Mucosa of rectum (tissue), 2 donors: Measurements from ENCODE around the gene FBXO33.
A peak's percentile ranks its signal among the peaks of the same experiment; 100 is the strongest.

Experiments
- H3K27ac ChIP-seq, 2 donors: one replicate each; pipeline ENCODE4 v1.7.0; 2013; ENCODE audit warnings: inconsistent platforms in 2 of 2, low read depth in 2 of 2, low read length in 2 of 2
- H3K27me3 ChIP-seq, 2 donors: one replicate each; pipeline ENCODE4 v1.7.0; 2013; ENCODE audit warnings: low read length in 2 of 2; ENCODE audit not compliant: control insufficient read depth in 2 of 2, insufficient read depth in 2 of 2
- H3K36me3 ChIP-seq, 2 donors: one replicate each; pipeline ENCODE4 v1.7.0; 2013; ENCODE audit warnings: low read length in 2 of 2; ENCODE audit not compliant: control insufficient read depth in 2 of 2, insufficient read depth in 2 of 2
- H3K4me1 ChIP-seq, 2 donors: one replicate each; pipeline ENCODE4 v1.7.0; 2013; ENCODE audit warnings: low read length in 2 of 2, mild to moderate bottlenecking in 1 of 2; ENCODE audit not compliant: control insufficient read depth in 2 of 2, insufficient read depth in 2 of 2
- H3K4me3 ChIP-seq, 2 donors: one replicate each; pipeline ENCODE4 v1.7.0; 2013; ENCODE audit warnings: low read length in 2 of 2
- H3K9ac ChIP-seq, 2 donors: one replicate each; pipeline ENCODE4 v1.7.0; 2013; ENCODE audit warnings: low read length in 2 of 2, low read depth in 1 of 2, mild to moderate bottlenecking in 1 of 2
- H3K9me3 ChIP-seq, 2 donors: one replicate each; pipeline ENCODE4 v1.7.0; 2013; ENCODE audit warnings: low read length in 2 of 2; ENCODE audit not compliant: control insufficient read depth in 2 of 2
- donor health status: healthy.
- donor health status: Normal muscosa, but diverticular disease.

FBXO33 gene, protein sequence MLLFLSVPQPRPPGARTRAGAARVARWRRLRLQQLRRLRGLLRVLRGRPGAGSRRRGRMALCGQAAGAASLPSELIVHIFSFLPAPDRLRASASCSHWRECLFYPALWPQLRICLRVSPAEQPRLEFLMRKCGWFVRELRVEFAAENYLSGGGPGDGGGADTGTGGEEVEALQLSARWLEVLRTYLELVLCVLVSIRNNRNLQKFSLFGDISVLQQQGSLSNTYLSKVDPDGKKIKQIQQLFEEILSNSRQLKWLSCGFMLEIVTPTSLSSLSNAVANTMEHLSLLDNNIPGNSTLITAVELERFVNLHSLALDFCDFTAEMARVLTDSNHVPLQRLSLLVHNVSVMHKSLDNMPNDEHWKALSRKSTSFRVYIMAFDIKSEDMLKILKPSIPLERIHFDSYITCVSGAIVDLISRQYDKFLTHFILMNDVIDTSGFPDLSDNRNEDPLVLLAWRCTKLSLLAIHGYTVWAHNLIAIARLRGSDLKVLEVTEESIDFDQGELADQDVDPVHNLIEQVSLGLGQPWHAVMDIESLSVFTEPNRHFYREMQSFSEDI

DNA sequence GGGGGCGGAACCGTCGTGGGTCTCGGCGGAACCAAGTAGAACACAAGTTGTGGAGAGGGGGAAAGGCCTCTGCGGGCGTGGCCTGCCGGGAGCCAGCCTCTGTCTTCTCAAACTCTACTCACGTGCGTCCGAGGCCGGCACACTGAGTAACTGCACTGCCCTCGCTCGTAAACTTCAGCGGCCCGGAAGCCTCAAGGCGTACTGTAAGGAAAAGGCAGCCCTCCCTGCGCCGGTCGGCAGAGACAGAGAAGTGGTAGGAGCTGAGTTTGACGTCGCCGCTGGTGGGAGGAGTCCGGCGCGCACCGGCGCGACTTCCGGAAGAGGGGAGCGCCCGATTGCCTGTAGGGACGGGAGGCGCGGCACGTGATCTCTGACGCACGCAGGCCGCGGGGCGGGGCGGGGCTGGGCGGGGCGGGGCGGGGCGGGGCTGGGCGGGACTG is at the start of gene FBXO33:
Gene FBXO33, minus strand, starts transcription at position 255 of the 440 bp plus-strand sequence. CDS start 271 bp downstream, outside the sequence.
- Histone ChIP-seq H3K9ac (peak within 1 kb of the TSS; percentile 90 to 97), H3K36me3 (no peaks in the 10 kb centered on the region), H3K4me3 (peak within 1 kb of the TSS; percentile 84 to 92), H3K4me1 (peaks cover 16 to 24% of the 10 kb centered on the region in 2 donors), H3K27ac (peak within 1 kb of the TSS; percentile 99), H3K9me3 (no peaks in the 10 kb centered on the region), H3K27me3 (no peaks in the 10 kb centered on the region)

DNA sequence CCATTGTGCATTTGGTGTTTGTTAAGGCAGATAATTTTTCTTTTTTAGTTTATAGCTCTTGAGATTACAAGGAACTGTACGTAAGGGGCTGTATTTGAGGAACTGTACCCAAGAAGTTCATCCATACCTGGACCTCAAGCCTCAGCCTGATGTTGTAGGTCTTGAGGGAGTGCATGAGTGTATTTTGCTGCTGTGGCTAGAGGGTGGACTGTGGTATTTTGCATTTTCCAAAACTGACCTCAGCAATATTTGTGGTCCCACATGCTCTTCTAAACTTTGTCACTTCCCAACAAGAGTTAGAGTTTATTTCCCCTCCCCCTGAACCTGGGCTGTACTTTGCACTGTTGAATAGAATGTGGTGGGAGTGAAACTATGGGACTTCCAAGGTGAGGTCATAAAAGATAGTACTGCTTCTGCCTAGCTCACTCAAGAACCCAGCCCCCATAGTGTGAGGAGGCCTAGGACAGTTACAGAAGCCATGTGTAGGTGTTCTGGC is 42.2 kb upstream of the FBXO33 start:
- Histone ChIP-seq H3K27ac (no peak overlapping the region), H3K9ac (no peak overlapping the region), H3K4me3 (no peak overlapping the region)

DNA sequence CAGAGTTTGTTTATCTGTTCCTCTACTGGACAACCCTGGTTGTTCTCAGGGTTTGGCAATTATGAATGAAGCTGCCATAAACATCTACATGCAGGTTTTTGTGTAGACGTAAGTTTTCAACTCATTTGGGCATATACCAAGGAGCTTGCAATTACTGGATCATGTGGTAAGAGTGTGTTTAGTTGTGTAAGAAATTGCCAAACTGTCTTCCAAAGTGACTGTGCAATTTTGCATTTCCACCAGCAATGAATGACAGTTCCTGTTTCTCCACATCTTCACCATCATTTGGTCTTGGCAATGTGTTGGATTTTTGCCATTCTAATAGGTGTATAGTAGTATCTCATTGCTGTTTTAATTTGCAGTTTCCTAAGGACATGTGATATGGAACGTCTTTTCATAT is 39.8 kb upstream of the FBXO33 start:
- Histone ChIP-seq H3K27ac (no peak overlapping the region), H3K4me3 (no peak overlapping the region), H3K36me3 (no peaks in the 10 kb centered on the region), H3K9me3 (no peaks in the 10 kb centered on the region), H3K27me3 (no peaks in the 10 kb centered on the region), H3K9ac (no peak overlapping the region), H3K4me1 (no peaks in the 10 kb centered on the region)

More for the DNA sequence above, 42.2 kb upstream of the FBXO33 start:
- Histone ChIP-seq H3K27me3 (no peaks in the 10 kb centered on the region), H3K36me3 (no peaks in the 10 kb centered on the region), H3K4me1 (no peaks in the 10 kb centered on the region), H3K9me3 (no peaks in the 10 kb centered on the region)

DNA sequence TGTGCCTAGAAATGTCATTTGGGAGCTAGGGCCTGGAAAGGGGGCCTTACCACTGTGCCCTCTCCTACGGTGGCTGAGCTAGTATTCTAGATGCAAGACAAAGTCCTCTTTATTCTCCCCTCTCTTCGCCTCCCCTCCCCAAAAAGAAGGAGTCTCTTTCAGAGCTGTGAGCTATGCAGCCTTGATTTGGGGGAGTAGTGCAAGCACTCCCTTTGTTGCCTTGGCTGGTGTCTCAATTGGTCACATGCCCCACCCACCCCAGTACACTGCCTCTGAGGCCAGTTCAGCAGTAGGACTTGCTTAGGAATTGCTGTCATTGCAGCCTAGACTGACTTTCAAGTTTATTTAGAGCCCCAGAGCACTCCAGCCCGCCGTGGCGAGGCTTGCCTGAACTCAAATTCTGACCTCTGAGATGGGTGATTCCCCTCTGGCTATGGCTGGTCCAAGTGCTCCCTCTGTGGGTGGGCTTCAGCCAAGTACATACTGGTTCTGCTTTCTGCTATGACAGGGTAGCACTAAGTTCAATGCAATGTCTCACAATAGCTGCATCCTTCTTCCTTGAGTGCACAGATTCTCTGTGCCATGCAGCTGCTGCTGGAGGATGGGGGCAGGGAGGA is 37.0 kb upstream of the FBXO33 start:
- Histone ChIP-seq H3K36me3 (no peaks in the 10 kb centered on the region), H3K9ac (no peak overlapping the region), H3K27me3 (peaks cover 0 to 3% of the 10 kb centered on the region in 2 donors), H3K4me3 (no peak overlapping the region), H3K9me3 (no peaks in the 10 kb centered on the region), H3K27ac (no peak overlapping the region), H3K4me1 (no peaks in the 10 kb centered on the region)

DNA sequence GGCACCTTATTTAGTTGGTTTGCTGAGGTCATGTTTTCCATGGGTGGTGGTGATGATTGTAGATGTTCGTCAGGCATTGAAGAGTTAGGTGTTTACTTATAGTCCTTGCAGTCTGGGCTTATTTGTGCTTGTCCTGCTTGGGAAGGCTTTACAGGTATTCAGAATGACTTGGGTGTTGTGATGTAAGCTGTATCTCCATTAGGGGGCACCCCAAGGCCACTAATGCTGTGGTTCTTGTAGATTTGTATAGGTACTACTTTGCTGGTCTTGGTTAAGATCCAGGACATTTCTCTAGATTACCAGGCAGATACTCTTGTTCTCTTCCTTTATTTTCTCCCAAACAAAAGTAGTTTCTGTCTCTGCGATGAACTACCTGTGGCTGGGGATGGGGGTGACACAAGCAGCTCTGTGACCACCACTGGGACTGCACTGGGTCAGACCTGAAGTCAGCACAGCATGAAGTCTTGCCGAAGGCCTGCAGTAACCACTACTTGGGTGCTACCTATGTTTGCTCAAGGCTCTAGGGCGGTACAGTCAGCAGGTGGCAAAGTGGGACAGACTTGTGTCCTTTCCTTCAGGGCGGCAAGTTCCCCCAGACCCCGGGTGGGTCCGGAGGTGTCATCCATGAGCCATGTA is 35.8 kb upstream of the FBXO33 start:
- no peak overlapping the region for H3K9ac ChIP-seq
- H3K36me3 ChIP-seq: no peaks in the 10 kb centered on the region
- H3K4me3 ChIP-seq: no peak overlapping the region
- H3K27me3 ChIP-seq: peaks cover 0 to 3% of the 10 kb centered on the region in 2 donors
- no peaks in the 10 kb centered on the region for H3K9me3 ChIP-seq
- H3K4me1 ChIP-seq: no peaks in the 10 kb centered on the region
- no peak overlapping the region for H3K27ac ChIP-seq

DNA sequence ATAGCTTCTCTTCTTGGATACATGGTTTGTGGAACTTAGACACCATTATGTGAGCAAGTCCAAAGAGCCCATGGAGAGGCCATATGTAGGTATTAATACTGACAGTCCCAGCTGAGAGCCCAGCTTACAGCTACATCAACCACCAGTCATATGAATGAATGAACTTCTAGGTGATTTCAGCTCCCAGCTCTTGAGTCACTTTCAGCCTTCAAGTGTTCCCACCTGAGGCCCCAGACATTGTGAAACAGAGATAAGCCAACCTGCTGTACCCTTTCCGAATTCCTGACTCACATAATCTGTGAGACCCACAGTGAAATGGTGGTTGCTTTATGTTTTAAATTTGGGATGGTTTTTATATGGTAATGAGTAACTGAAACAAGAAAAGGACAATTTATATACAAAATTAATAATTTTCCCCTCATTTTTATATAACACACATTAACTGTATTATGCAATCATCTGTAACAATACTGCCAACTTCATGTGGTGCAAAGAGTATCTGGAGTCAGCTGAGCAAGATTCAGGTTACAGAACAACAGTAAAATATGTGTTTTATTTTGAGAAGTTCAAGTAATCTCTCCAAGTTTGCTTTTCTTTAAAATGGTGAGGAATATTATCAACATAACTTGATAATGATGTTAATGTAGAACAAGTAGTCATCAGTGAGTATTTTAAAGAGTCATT is 27.7 kb upstream of the FBXO33 start:
- peaks cover 0 to 3% of the 10 kb centered on the region in 2 donors for H3K27me3 ChIP-seq
- H3K36me3 ChIP-seq: no peaks in the 10 kb centered on the region
- H3K9ac ChIP-seq: no peak overlapping the region
- H3K9me3 ChIP-seq: no peaks in the 10 kb centered on the region
- no peak overlapping the region for H3K27ac ChIP-seq
- H3K4me1 ChIP-seq: no peaks in the 10 kb centered on the region
- H3K4me3 ChIP-seq: no peak overlapping the region

DNA sequence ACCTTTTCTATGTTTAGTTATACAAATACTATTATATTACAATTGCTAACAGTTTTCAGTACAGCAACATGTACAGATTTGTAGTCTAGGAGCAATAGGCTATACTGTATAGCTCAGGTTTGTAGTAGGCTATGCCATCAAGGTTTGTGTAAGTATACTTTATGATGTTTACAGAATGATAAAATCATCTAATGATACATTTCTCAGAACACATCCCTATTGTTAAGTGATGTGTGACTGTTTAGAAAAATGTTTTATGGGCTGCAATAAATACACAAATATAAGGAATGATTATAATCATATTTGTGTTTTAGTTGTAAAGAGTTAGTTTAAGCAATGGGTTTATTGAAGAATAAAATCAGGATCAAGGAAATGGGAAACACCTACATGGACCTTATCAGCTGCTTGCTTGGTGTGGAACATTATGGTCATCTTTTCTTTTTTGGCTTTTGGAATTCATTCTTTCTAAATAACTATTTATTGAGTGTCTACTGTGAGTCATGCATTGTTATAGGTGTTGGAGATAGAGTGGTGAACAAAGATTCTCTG is 24.5 kb upstream of the FBXO33 start:
- Histone ChIP-seq H3K9me3 (no peaks in the 10 kb centered on the region), H3K27ac (no peak overlapping the region), H3K4me3 (no peak overlapping the region), H3K4me1 (no peaks in the 10 kb centered on the region), H3K36me3 (no peaks in the 10 kb centered on the region), H3K27me3 (peaks cover 0 to 7% of the 10 kb centered on the region in 2 donors), H3K9ac (no peak overlapping the region)

DNA sequence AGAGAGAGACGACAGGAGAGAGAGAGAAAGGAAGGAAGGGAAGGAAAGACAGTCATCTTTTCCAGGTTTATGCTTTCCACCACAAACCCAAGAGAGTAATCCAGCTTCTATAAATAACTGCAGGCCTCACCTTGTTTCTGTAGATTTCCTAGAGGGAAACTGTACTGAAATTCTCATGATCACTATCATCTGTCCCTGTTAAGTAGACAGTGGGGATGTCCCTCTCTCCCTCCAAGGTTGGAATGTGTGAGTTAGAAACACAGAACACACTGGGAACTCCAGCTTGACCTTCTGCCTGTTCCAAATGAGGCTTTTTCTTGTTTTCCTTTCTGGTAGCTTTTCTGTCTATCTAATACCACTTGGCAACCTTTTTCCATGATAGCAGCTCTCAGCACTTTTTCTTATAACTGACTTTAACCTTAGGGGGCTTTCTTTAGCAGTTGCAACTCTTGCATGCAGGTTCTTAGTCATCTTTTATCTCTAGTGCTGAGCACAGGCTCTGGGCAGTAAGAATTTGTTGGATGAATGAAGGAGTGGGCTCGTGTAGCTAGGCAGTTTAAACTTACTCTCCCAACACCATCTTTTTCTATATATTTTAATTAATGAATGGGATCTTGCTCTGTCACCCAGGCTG is 22.8 kb upstream of the FBXO33 start:
- no peaks in the 10 kb centered on the region for H3K36me3 ChIP-seq
- H3K9me3 ChIP-seq: no peaks in the 10 kb centered on the region
- peaks cover 0 to 7% of the 10 kb centered on the region in 2 donors for H3K27me3 ChIP-seq
- H3K27ac ChIP-seq: no peak overlapping the region
- no peak overlapping the region for H3K4me3 ChIP-seq
- H3K9ac ChIP-seq: no peak overlapping the region
- H3K4me1 ChIP-seq: no peaks in the 10 kb centered on the region

DNA sequence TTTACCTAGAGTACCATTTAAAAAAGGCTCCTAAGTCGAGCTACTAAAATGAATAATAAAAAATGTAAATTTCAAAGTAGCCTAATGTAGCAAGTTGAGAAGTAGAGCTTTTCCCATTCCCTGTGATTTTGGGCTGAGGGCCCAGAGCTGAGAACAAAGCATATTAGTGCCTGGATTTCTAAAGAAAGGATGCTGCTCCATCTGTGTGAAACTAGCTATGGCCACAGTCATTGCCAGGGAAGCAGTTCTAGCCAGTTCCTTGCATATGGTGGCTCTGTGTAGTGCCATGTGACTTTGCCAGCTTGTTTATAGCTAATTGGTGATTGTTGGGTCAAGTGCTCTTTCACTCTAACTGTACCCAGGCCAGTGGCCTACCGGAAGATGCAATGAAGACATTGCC is 20.4 kb upstream of the FBXO33 start:
- Histone ChIP-seq H3K4me3 (no peak overlapping the region), H3K27ac (no peak overlapping the region), H3K36me3 (no peaks in the 10 kb centered on the region), H3K27me3 (peaks cover 0 to 7% of the 10 kb centered on the region in 2 donors), H3K9me3 (no peaks in the 10 kb centered on the region), H3K4me1 (peaks cover 0 to 6% of the 10 kb centered on the region in 2 donors), H3K9ac (no peak overlapping the region)
